Neural cell (in vitro differentiated cells): Measurements from ENCODE around the gene KLHDC3. TPM values are rescaled to one million over a fixed set of nuclear protein-coding genes. Genes with fewer than 3 reads are reported as not detected.

Source experiments
- H2AFZ ChIP-seq: fragments of 200-600, 300-800 bp; sonication (generic), shearing (Covaris generic); 2 replicates; pipeline ENCODE4 v1.6.0; 2014; ENCODE audit warnings: low read depth, mild to moderate bottlenecking, antibody characterized with exemption, low read length, moderate library complexity
- H3F3A ChIP-seq: fragments of 200-600 bp; shearing (Covaris generic); 2 replicates; pipeline ENCODE4 v1.6.1; 2016; ENCODE audit warnings: mild to moderate bottlenecking, moderate library complexity, mixed read lengths, antibody characterized with exemption, low read length; ENCODE audit not compliant: insufficient read depth, poor library complexity, severe bottlenecking
- H3K27ac ChIP-seq: fragments of 200-600, 300-800 bp; sonication (generic), shearing (Covaris generic); 2 replicates; pipeline ENCODE4 v1.5.1; 2014; ENCODE audit warnings: mild to moderate bottlenecking, low read length, moderate library complexity
- H3K27me3 ChIP-seq: fragments of 300-800, 200-600 bp; sonication (generic), shearing (Covaris generic); 2 replicates; pipeline ENCODE4 v1.6.0; 2014; ENCODE audit warnings: mild to moderate bottlenecking, low read depth, low read length, moderate library complexity; ENCODE audit not compliant: insufficient read depth
- H3K36me3 ChIP-seq: fragments of 300-800, 200-600 bp; sonication (generic), shearing (Covaris generic); 2 replicates; pipeline ENCODE4 v1.5.1; 2014; ENCODE audit warnings: mild to moderate bottlenecking, antibody characterized with exemption, low read length, moderate library complexity; ENCODE audit not compliant: insufficient read depth
- H3K4me2 ChIP-seq: fragments of 300-800, 200-600 bp; sonication (generic), shearing (Covaris generic); 2 replicates; pipeline ENCODE4 v1.6.0; 2014; ENCODE audit warnings: mild to moderate bottlenecking, low read length
- H3K4me3 ChIP-seq: fragments of 300-800, 200-600 bp; sonication (generic), shearing (Covaris generic); 2 replicates; pipeline ENCODE4 v1.5.1; 2014; ENCODE audit warnings: mild to moderate bottlenecking, low read length, moderate library complexity
- H3K79me2 ChIP-seq: fragments of 200-600 bp; shearing (Covaris generic); replicated peaks from 2 replicates; pipeline ENCODE4 v1.6.0; 2014; ENCODE audit warnings: mild to moderate bottlenecking, low read length, moderate library complexity; ENCODE audit not compliant: insufficient read depth
- H3K9ac ChIP-seq: fragments of 300-800, 200-600 bp; sonication (generic), shearing (Covaris generic); 2 replicates; pipeline ENCODE4 v1.6.1; 2016; ENCODE audit warnings: mild to moderate bottlenecking, low read length, mixed read lengths
- H3K9me2 ChIP-seq: fragments of 200-600 bp; shearing (Covaris generic); 2 replicates; pipeline ENCODE4 v1.6.1; 2016; ENCODE audit warnings: mild to moderate bottlenecking, low read length, mixed read lengths; ENCODE audit not compliant: insufficient read depth
- H3K9me3 ChIP-seq: fragments of 200-600, 300-800 bp; sonication (generic), shearing (Covaris generic); 2 replicates; pipeline ENCODE4 v1.6.1; 2016; ENCODE audit warnings: mild to moderate bottlenecking, mixed run types, low read length, moderate library complexity, mixed read lengths
- H4K20me1 ChIP-seq: fragments of 200-600 bp; shearing (Covaris generic); 2 replicates; pipeline ENCODE4 v1.6.1; 2016; ENCODE audit warnings: mild to moderate bottlenecking, mixed run types; ENCODE audit not compliant: insufficient read depth
- CTCF ChIP-seq: fragments of 450-650 bp; IDR thresholded peaks from 2 replicates; pipeline ENCODE4 v1.5.1; 2014; ENCODE audit warnings: antibody characterized with exemption, mild to moderate bottlenecking, moderate library complexity; ENCODE audit not compliant: poor library complexity, severe bottlenecking
- EP300 ChIP-seq: fragments of 450-650 bp; conservative IDR thresholded peaks from 2 replicates; pipeline ENCODE4 v1.6.1; 2014; ENCODE audit warnings: antibody characterized with exemption, mild to moderate bottlenecking, moderate library complexity; ENCODE audit not compliant: poor library complexity, severe bottlenecking
- EZH2 ChIP-seq: fragments of 200-600, 300-800 bp; shearing (Covaris generic), sonication (generic); IDR thresholded peaks from 2 replicates; pipeline ENCODE4 v1.6.1; 2014; ENCODE audit warnings: antibody characterized with exemption, low read length, borderline replicate concordance, mild to moderate bottlenecking; ENCODE audit not compliant: insufficient read depth, poor library complexity, severe bottlenecking
- MXI1 ChIP-seq: fragments of 450-650 bp; conservative IDR thresholded peaks from 2 replicates; pipeline ENCODE4 v1.6.1; 2014; ENCODE audit warnings: antibody characterized with exemption, mild to moderate bottlenecking; ENCODE audit not compliant: poor library complexity, severe bottlenecking
- POLR2AphosphoS5 ChIP-seq: IDR thresholded peaks from 2 replicates; pipeline ENCODE4 v1.6.1; 2012
- RAD21 ChIP-seq: fragments of 450-650 bp; conservative IDR thresholded peaks from 2 replicates; pipeline ENCODE4 v1.6.1; 2014; ENCODE audit warnings: antibody characterized with exemption, mild to moderate bottlenecking, moderate library complexity
- REST ChIP-seq: IDR thresholded peaks from 2 replicates; pipeline ENCODE4 v1.6.1; 2012; ENCODE audit warnings: borderline replicate concordance
- SMC3 ChIP-seq: fragments of 450-650 bp; conservative IDR thresholded peaks from 2 replicates; pipeline ENCODE4 v1.6.1; 2014; ENCODE audit warnings: antibody characterized with exemption, mild to moderate bottlenecking, moderate library complexity; ENCODE audit not compliant: poor library complexity
- TAF1 ChIP-seq: IDR thresholded peaks from 2 replicates; pipeline ENCODE4 v1.6.1; 2012; ENCODE audit warnings: low read depth
- polyA plus RNA-seq: library from polyadenylated mRNA; depleted of rRNA; stranded (reverse); fragments of >200 nt; gene quantifications from 2 replicates; pipeline ENCODE4 v1.2.3, GENCODE V29; 2014

Gene KLHDC3
- polyA plus RNA-seq, 1 donor from 2014 or later: 232 TPM

GRCh38 chr6:43029120-43029519 lies 15.1 kb downstream of the KLHDC3 start:
- Histone ChIP-seq H3K27me3 (no peaks in the 10 kb centered on the region), H3K9me3 (no peaks in the 10 kb centered on the region), H3K9ac (no peak overlapping the region), H4K20me1 (no peaks in the 10 kb centered on the region), H3K27ac (no peak overlapping the region), H3K4me3 (no peak overlapping the region), H3K9me2 (no peaks in the 10 kb centered on the region), H3F3A (no peaks in the 10 kb centered on the region), H2AFZ (no peak overlapping the region), H3K36me3 (no peaks in the 10 kb centered on the region), H3K4me2 (no peak overlapping the region), H3K79me2 (no peaks in the 10 kb centered on the region)
- TF ChIP-seq EP300 (no peak), POLR2AphosphoS5 (no peak), REST (no peak), TAF1 (no peak), EZH2 (no peak), MXI1 (no peak), SMC3 (no peak), CTCF (no peak)

GRCh38 chr6:43032326-43032725 lies 18.3 kb downstream of the KLHDC3 start:
- no peak overlapping the region for H3K4me2 ChIP-seq
- H3K9ac ChIP-seq: no peak overlapping the region
- H3F3A ChIP-seq: no peaks in the 10 kb centered on the region
- no peak overlapping the region for H3K4me3 ChIP-seq
- no peaks in the 10 kb centered on the region for H3K27me3 ChIP-seq
- H4K20me1 ChIP-seq: no peaks in the 10 kb centered on the region
- TF ChIP-seq TAF1: no peak
- TF ChIP-seq RAD21: no peak
- TF ChIP-seq REST: no peak
- TF ChIP-seq MXI1: no peak
- TF ChIP-seq CTCF: no peak
- no peak for TF ChIP-seq SMC3
- TF ChIP-seq EP300: no peak
- no peak for TF ChIP-seq POLR2AphosphoS5
- no peak for TF ChIP-seq EZH2
- no peak overlapping the region for H2AFZ ChIP-seq
- H3K36me3 ChIP-seq: no peaks in the 10 kb centered on the region
- H3K9me3 ChIP-seq: no peaks in the 10 kb centered on the region
- no peaks in the 10 kb centered on the region for H3K79me2 ChIP-seq
- no peak overlapping the region for H3K27ac ChIP-seq
- H3K9me2 ChIP-seq: no peaks in the 10 kb centered on the region
